Measurements from ENCODE around the gene MON2.

- no peak for TF ChIP-seq CTCF (conservative IDR thresholded peaks at IDR 0.05 in 1 of 2, IDR thresholded peaks at IDR 0.05 in 1 of 2; ENCODE audit: low read depth in 1 of 2, low read length in 2 of 2)
- no peak for TF ChIP-seq EZH2 (IDR thresholded peaks at IDR 0.05; ENCODE audit: low read length, missing control alignments)
These were observed 160.6 kb downstream of the MON2 start for GRCh38 chr12:62627181-62627580.
